Measurements from ENCODE around the gene RINT1.

Gene RINT1

GRCh38 chr7:105610165-105610930, 78.3 kb downstream of the RINT1 start:
- Mint-ChIP-seq H3K4me3 (no peak overlapping the region), H3K9me3 (no peaks in the 10 kb centered on the region), H3K27ac (no peak overlapping the region), H3K27me3 (ENCODE audit: low read depth, poor library complexity) (peaks cover 2% of the 10 kb centered on the region), H3K4me1 (peaks cover 23% of the 10 kb centered on the region), H3K36me3 (ENCODE audit: low read depth) (peaks cover 17% of the 10 kb centered on the region)
- no peak for DNase-seq
- no peak for TF ChIP-seq CTCF (IDR thresholded peaks at IDR 0.05)

- Mint-ChIP-seq H3K27ac (no peak overlapping the region), H3K4me1 (peaks cover 26% of the 10 kb centered on the region), H3K27me3 (ENCODE audit: low read depth, poor library complexity) (peaks cover 6% of the 10 kb centered on the region), H3K9me3 (no peaks in the 10 kb centered on the region), H3K36me3 (ENCODE audit: low read depth) (peaks cover 17% of the 10 kb centered on the region), H3K4me3 (no peak overlapping the region)
- no peak for DNase-seq
- TF ChIP-seq CTCF (IDR thresholded peaks at IDR 0.05): no peak
Measured at GRCh38 chr7:105611856-105612775, 80.1 kb downstream of the RINT1 start.

- no peak for DNase-seq
- Mint-ChIP-seq H3K36me3 (ENCODE audit: low read depth) (peaks cover 17% of the 10 kb centered on the region), H3K9me3 (no peaks in the 10 kb centered on the region), H3K27ac (no peak overlapping the region), H3K4me1 (peaks cover 29% of the 10 kb centered on the region), H3K27me3 (ENCODE audit: low read depth, poor library complexity) (peaks cover 4% of the 10 kb centered on the region), H3K4me3 (no peak overlapping the region)
- no peak for TF ChIP-seq CTCF (IDR thresholded peaks at IDR 0.05)
Measured at GRCh38 chr7:105612806-105613205, 80.8 kb downstream of the RINT1 start.

- H3K36me3 Mint-ChIP-seq (ENCODE audit: low read depth): peaks cover 18% of the 10 kb centered on the region
- peaks cover 39% of the 10 kb centered on the region for H3K4me1 Mint-ChIP-seq
- H3K27ac Mint-ChIP-seq: peak overlapping the region; percentile 61
- no peak for DNase-seq
- TF ChIP-seq CTCF (IDR thresholded peaks at IDR 0.05): no peak
- H3K4me3 Mint-ChIP-seq: no peak overlapping the region
- H3K27me3 Mint-ChIP-seq (ENCODE audit: low read depth, poor library complexity): peaks cover 4% of the 10 kb centered on the region
- no peaks in the 10 kb centered on the region for H3K9me3 Mint-ChIP-seq
Measured at GRCh38 chr7:105613611-105614330, 81.8 kb downstream of the RINT1 start.

- H3K4me1 Mint-ChIP-seq: peaks cover 41% of the 10 kb centered on the region
- H3K4me3 Mint-ChIP-seq: no peak overlapping the region
- H3K36me3 Mint-ChIP-seq (ENCODE audit: low read depth): peaks cover 17% of the 10 kb centered on the region
- peak overlapping the region; percentile 61 for H3K27ac Mint-ChIP-seq
- no peak for DNase-seq
- TF ChIP-seq CTCF (IDR thresholded peaks at IDR 0.05): no peak
- no peaks in the 10 kb centered on the region for H3K9me3 Mint-ChIP-seq
- H3K27me3 Mint-ChIP-seq (ENCODE audit: low read depth, poor library complexity): peaks cover 4% of the 10 kb centered on the region
Measured at GRCh38 chr7:105614341-105614840, 82.4 kb downstream of the RINT1 start.
